GM19324 (cell line): ENCODE data around the gene PDZK1.
"Not testable (repeated sequence)": the region's sequence is repeated elsewhere in the genome, so short reads cannot be mapped to it uniquely, and the experiment has no call there.

Experiments used
- ATAC-seq: cut with Tn5 transposase; IDR thresholded peaks from one replicate; pipeline ENCODE4 v1.9.1; 2021; ENCODE audit warnings: mild to moderate bottlenecking, moderate library complexity; ENCODE audit not compliant: unreplicated experiment, low FRiP score

PDZK1 gene

GRCh38 chr1:145665015-145665414 lies 42.2 kb downstream of the PDZK1 start:
- ATAC-seq, result not testable (repeated sequence)

- ATAC-seq, result not testable (repeated sequence)
Observed at GRCh38 chr1:145662502-145662901, 44.7 kb downstream of the PDZK1 start.

- ATAC-seq, result not testable (repeated sequence)
Observed at GRCh38 chr1:145656245-145656943, 50.8 kb downstream of the PDZK1 start.

- not testable (repeated sequence) for ATAC-seq
Observed at GRCh38 chr1:145643990-145644389, 63.2 kb downstream of the PDZK1 start.

GRCh38 chr1:145641886-145642285 lies 65.3 kb downstream of the PDZK1 start:
- ATAC-seq, result not testable (repeated sequence)

- not testable (repeated sequence) for ATAC-seq
Observed at GRCh38 chr1:145636237-145636636, 70.9 kb downstream of the PDZK1 start.

GRCh38 chr1:145622177-145622576 lies 85.0 kb downstream of the PDZK1 start:
- not testable (repeated sequence) for ATAC-seq
